K562 (cell line): ENCODE results near the gene FRYL. TPM values are rescaled to one million over a fixed set of nuclear protein-coding genes. Genes with fewer than 3 reads are reported as not detected.

ENCODE experiments used
- ATAC-seq: fragments of 200-7000 bp; cut with Tn5 transposase; 3 replicates; pipeline ENCODE4 v1.9.1; 2020; ENCODE audit warnings: moderate library complexity
- BruUV-seq: library from RNA; stranded (reverse); fragments of 400-500 nt; replicated peaks from 2 replicates; lab custom pipeline; 2021; lab: Mats Ljungman, UMichigan
- CTCF ChIA-PET: fragments of 300-600 bp; formaldehyde crosslinking; extraction: SDS; loops from one replicate; lab custom pipeline; 2021; ENCODE audit warnings: low intra/inter-chr PET ratio; lab: Yijun Ruan, JAX
- POLR2A ChIA-PET: fragments of 300-600, 350-650 bp; sonication (Branson Sonifier 250); formaldehyde crosslinking; extraction: SDS; loops from one replicate; lab custom pipeline; 2021; ENCODE audit warnings: antibody characterized with exemption, inconsistent platforms; lab: Yijun Ruan, JAX
- DNase-seq, 4 experiments: peaks; one replicate each; pipeline versions ENCODE4 v3.0.0 to v3.0.0-alpha.2; 2011 to 2018; ENCODE audit warnings: low spot score in 3 of 4, mixed read lengths in 3 of 4; ENCODE audit errors: extremely low read depth in 1 of 4
- FAIRE-seq: peaks from 2 replicates; lab custom pipeline; 2011; peaks lifted over from hg19 to GRCh38; lab: Jason Lieb, UNC
- H2AFZ ChIP-seq: 2 replicates; pipeline ENCODE4 v1.6.0; 2011; ENCODE audit warnings: low read depth, low read length, control low read depth, inconsistent platforms
- H3K27ac ChIP-seq: fragments of 200-600 bp; 3 replicates; pipeline ENCODE4 v1.8.0; 2011; ENCODE audit warnings: low read depth, mild to moderate bottlenecking, control low read depth, inconsistent platforms, low read length, moderate library complexity, mixed read lengths; ENCODE audit errors: extremely low read depth
- H3K27me3 ChIP-seq, 2 experiments: fragments of 300-600 bp in 1 of 2; 2 replicates in 1 of 2; 3 replicates in 1 of 2; pipeline versions ENCODE4 v1.6.0 to v1.8.0; 2011; ENCODE audit warnings: inconsistent platforms in 2 of 2, low read length in 2 of 2, mild to moderate bottlenecking in 1 of 2, mixed read lengths in 1 of 2, moderate library complexity in 1 of 2; ENCODE audit not compliant: control insufficient read depth in 2 of 2, insufficient read depth in 2 of 2
- H3K36me3 ChIP-seq: fragments of 300-600 bp; 3 replicates; pipeline ENCODE4 v1.8.0; 2011; ENCODE audit warnings: mild to moderate bottlenecking, low read length, inconsistent platforms; ENCODE audit not compliant: control insufficient read depth, insufficient read depth
- H3K4me1 ChIP-seq, 2 experiments: fragments of 200-600 bp in 1 of 2; replicated peaks in 1 of 2; 2 replicates in 1 of 2; 3 replicates in 1 of 2; pipeline versions ENCODE4 v1.5.1 to v1.8.0; 2011; ENCODE audit warnings: inconsistent platforms in 2 of 2, low read length in 2 of 2, mild to moderate bottlenecking in 1 of 2, mixed read lengths in 1 of 2, moderate library complexity in 1 of 2; ENCODE audit not compliant: control insufficient read depth in 2 of 2, insufficient read depth in 2 of 2
- H3K4me2 ChIP-seq: 2 replicates; pipeline ENCODE4 v1.6.1; 2011; ENCODE audit warnings: low read length, control low read depth, inconsistent platforms, mixed read lengths; ENCODE audit not compliant: insufficient read depth
- H3K4me3 ChIP-seq: fragments of 200-600 bp; sonication (generic), shearing (Covaris generic); 2 replicates; pipeline ENCODE4 v1.5.1; 2016; ENCODE audit warnings: control low read depth, inconsistent platforms
- H3K79me2 ChIP-seq: fragments of 200-600 bp; 3 replicates; pipeline ENCODE4 v1.8.0; 2011; ENCODE audit warnings: low read length, inconsistent platforms; ENCODE audit not compliant: control insufficient read depth, insufficient read depth
- H3K9ac ChIP-seq, 2 experiments: 2 replicates each; pipeline versions ENCODE4 v1.6.0 to v1.6.1; 2011; ENCODE audit warnings: low read depth in 2 of 2, low read length in 2 of 2, control low read depth in 1 of 2, inconsistent platforms in 1 of 2, mild to moderate bottlenecking in 1 of 2, mixed read lengths in 1 of 2; ENCODE audit not compliant: insufficient read depth in 1 of 2
- H3K9me1 ChIP-seq: one replicate; pipeline ENCODE4 v1.6.0; 2011; ENCODE audit warnings: inconsistent platforms, mild to moderate bottlenecking, low read length, moderate library complexity; ENCODE audit not compliant: control insufficient read depth, insufficient read depth
- H3K9me3 ChIP-seq: replicated peaks from 2 replicates; pipeline ENCODE4 v1.5.1; 2011; ENCODE audit warnings: low read depth, low read length, inconsistent platforms; ENCODE audit not compliant: control insufficient read depth, insufficient read depth
- H4K20me1 ChIP-seq: replicated peaks from 2 replicates; pipeline ENCODE4 v1.6.1; 2011; ENCODE audit warnings: low read length, inconsistent platforms, mixed read lengths; ENCODE audit not compliant: control insufficient read depth, insufficient read depth
- IRF9 ChIP-seq: fragments of 450-650 bp; IDR thresholded peaks from 2 replicates; pipeline ENCODE4 v1.6.1; 2016; ENCODE audit warnings: missing biosample characterization, missing genetic modification characterization
- NFIC ChIP-seq: fragments of 450-650 bp; IDR thresholded peaks from 2 replicates; pipeline ENCODE4 v1.6.1; 2017; ENCODE audit warnings: mild to moderate bottlenecking, inconsistent platforms
- RBM14 ChIP-seq: fragments of 200-400 bp; formaldehyde crosslinking; IDR thresholded peaks from 2 replicates; pipeline ENCODE4 v1.6.1; 2018; ENCODE audit warnings: low read depth, mild to moderate bottlenecking, low read length, moderate library complexity, borderline replicate concordance; ENCODE audit not compliant: insufficient read depth
- SIN3A ChIP-seq, 2 experiments: fragments of 150-350 bp in 1 of 2; IDR thresholded peaks; 2 replicates each; pipeline ENCODE4 v1.6.1; 2011 to 2016; ENCODE audit warnings: borderline replicate concordance in 2 of 2, low read depth in 2 of 2, low read length in 2 of 2, mild to moderate bottlenecking in 2 of 2, moderate library complexity in 2 of 2; ENCODE audit not compliant: control insufficient read depth in 1 of 2
- TRIM28 ChIP-seq: fragments of 450-650 bp; IDR thresholded peaks from 2 replicates; pipeline ENCODE4 v1.6.1; 2017
- ZFP30 ChIP-seq: fragments of 250-450 bp; sonication (Bioruptor Pico); IDR thresholded peaks from 2 replicates; pipeline ENCODE4 v1.8.0; 2022; ENCODE audit warnings: moderate library complexity, mild to moderate bottlenecking, inconsistent platforms, borderline replicate concordance
- ZNF24 ChIP-seq: fragments of 450-650 bp; IDR thresholded peaks from 2 replicates; pipeline ENCODE4 v1.6.1; 2016
- ZNF395 ChIP-seq: fragments of 200-800 bp; sonication (Bioruptor generic); IDR thresholded peaks from 2 replicates; pipeline ENCODE4 v1.6.1; 2017; ENCODE audit warnings: missing genetic modification characterization, missing compliant biosample characterization
- WGBS: fragments of 100-300 bp; shearing (Covaris generic); methylation state at CpG from one replicate; pipeline ENCODE4 v1.1.6; 2016; ENCODE audit warnings: low coverage, mixed read lengths; ENCODE audit not compliant: insufficient coverage; ENCODE audit errors: missing lambda C conversion rate; 5-methylcytosine and 5-hydroxymethylcytosine counted together
- in situ Hi-C: fragments of 300-500 bp; cut with MboI; formaldehyde crosslinking; loops from 4 replicates; pipeline ENCODE4 v1.15.0; 2018; ENCODE audit warnings: inconsistent platforms, mixed read lengths
- intact Hi-C: fragments of 100-400 bp; cut with micrococcal nuclease; formaldehyde crosslinking; loops from 2 replicates; pipeline ENCODE4 v1.14.2; 2022
- polyA plus RNA-seq, 8 experiments: library from polyadenylated mRNA; depleted of rRNA in 4 of 8; stranded (reverse) in 5 of 8; unstranded in 3 of 8; fragments of >200 nt; fragmentation: Nextera tagmentation in 2 of 8; fragmentation: Illumina TruSeq in 1 of 8; extraction: Ambion mirVana in 2 of 8; extraction: Trizol in 1 of 8; gene quantifications; 2 replicates each; pipeline versions ENCODE4 v1.2.1 to v1.2.3, GENCODE V29; 2011 to 2014; ENCODE audit warnings: inconsistent platforms in 1 of 8, missing spikeins in 1 of 8
- total RNA-seq, 7 experiments: library from RNA; depleted of rRNA in 6 of 7; stranded (reverse); fragments of >200 nt in 6 of 7; fragmentation: Illumina TruSeq in 2 of 7; extraction: Trizol in 2 of 7; gene quantifications; 2 replicates each; pipeline versions ENCODE4 v1.2.1 to v1.2.3, GENCODE V29; 2011 to 2021; ENCODE audit warnings: low replicate concordance in 1 of 7
- TF ChIP-seq, protein P1 (sequence below), 2 experiments: IDR thresholded peaks in 1 of 2; conservative IDR thresholded peaks in 1 of 2; 2 replicates each; pipeline ENCODE4 v1.6.1; 2016; ENCODE audit warnings: low read depth in 2 of 2, mild to moderate bottlenecking in 1 of 2, missing compliant biosample characterization in 1 of 2, missing genetic modification characterization in 1 of 2, moderate library complexity in 1 of 2

The FRYL gene
- total and polyA plus RNA-seq, 9 of the 15 experiments (the other 6 are each of a cell fraction or from before 2014, with no cell fraction given): 7.2 to 34.9 (median 15.9) TPM

- TF ChIP-seq ZNF395 (CRISPR knock-in tag): no peak
- TF ChIP-seq IRF9 (tag): no peak
- TF ChIP-seq RBM14: no peak
- TF ChIP-seq TRIM28: no peak
- no peak for TF ChIP-seq ZFP30 (CRISPR knock-in tag)
- TF ChIP-seq SIN3A (IDR thresholded peaks at IDR 0.05; ENCODE audit: borderline replicate concordance in 2 of 2, control insufficient read depth in 1 of 2, low read depth in 2 of 2, low read length in 2 of 2): no peak
Measured at GRCh38 chr4:48470137-48470536, 309.9 kb downstream of the FRYL start (continued).

GRCh38 chr4:48467891-48468290 is 312.2 kb downstream of the FRYL start:
- Histone ChIP-seq H3K4me2 (no peak overlapping the region), H3K27me3 (no peaks in the 10 kb centered on the region; a peak in 1 of 5 replicates), H3K9ac (no peak overlapping the region), H4K20me1 (no peaks in the 10 kb centered on the region), H2AFZ (no peak overlapping the region), H3K9me1 (no peaks in the 10 kb centered on the region), H3K4me1 (no peaks in the 10 kb centered on the region), H3K4me3 (no peak overlapping the region), H3K36me3 (no peaks in the 10 kb centered on the region), H3K9me3 (no peaks in the 10 kb centered on the region), H3K27ac (no peak overlapping the region), H3K79me2 (no peaks in the 10 kb centered on the region)
- no peak for DNase-seq
- WGBS: 11% methylated on average over 2 of the region's 5 CpGs
- ChIA-PET POLR2A (interaction anchor here (1.6 kb wide), 1 partner anchor 10 kb away, joined by 5 read pairs; no protein-coding TSS in a partner anchor), CTCF (no interaction called here)
- in situ Hi-C loops: no loop called here
- intact Hi-C loops: no loop called here
- ATAC-seq: no peak
- TF ChIP-seq NFIC (peak; percentile 16; the same call in 1 of the 2 replicates), ZNF24 (no peak)
- TF ChIP-seq, protein P1, sequence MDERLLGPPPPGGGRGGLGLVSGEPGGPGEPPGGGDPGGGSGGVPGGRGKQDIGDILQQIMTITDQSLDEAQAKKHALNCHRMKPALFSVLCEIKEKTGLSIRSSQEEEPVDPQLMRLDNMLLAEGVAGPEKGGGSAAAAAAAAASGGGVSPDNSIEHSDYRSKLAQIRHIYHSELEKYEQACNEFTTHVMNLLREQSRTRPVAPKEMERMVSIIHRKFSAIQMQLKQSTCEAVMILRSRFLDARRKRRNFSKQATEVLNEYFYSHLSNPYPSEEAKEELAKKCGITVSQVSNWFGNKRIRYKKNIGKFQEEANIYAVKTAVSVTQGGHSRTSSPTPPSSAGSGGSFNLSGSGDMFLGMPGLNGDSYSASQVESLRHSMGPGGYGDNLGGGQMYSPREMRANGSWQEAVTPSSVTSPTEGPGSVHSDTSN (CRISPR knock-in tag; IDR thresholded peaks at IDR 0.05; ENCODE audit: low read depth): no peak
- TF ChIP-seq, protein P1 (tag; conservative IDR thresholded peaks at IDR 0.05; ENCODE audit: low read depth): 0 out of 2 replicates have a peak, but pooled peaks have one; percentile 26
- no peak for FAIRE-seq
- BruUV-seq: no TSS peak
